ENCODE data around the gene FCRL2.

FCRL2 gene

DNA sequence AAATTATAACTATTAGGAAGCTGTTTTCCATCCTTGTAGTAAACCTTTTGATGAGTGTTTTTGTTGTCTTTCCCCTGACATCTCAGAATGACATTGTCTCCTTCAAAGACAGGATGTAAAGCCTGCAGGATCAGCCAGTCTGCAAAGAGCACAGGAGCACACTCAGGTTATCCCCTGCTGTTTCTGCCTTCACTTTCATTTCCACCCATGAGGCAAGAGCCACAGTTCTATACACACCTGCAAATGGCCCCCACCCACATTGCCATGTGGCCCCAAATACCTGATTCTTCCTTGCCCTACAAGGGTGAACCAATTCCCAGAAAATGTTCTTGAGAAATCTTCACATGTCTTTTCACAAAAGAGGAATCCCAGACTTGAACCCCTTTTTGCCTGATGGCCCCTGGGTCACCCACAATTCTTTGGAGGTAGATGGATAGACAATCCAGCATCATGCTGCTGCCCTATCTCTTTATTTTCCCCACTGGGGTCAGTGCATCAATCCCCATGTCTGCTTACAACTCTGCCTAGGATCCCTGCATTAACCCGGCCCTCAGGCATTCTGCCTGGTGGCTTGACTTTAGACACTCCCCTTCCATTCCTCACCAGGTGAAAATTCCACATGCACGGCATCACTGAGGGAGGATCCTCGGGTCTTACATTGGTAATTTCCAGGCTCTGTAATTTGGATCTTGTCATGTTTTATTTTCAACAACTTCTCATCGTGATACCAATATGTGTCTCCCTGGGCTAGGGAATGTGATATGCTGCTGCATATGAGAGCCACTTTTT, 79.0 kb downstream of the FCRL2 start:
- Histone ChIP-seq H3K27ac (peak overlapping the region in 5 of 21 experiments; percentile 31 to 81 (median 43)), H3K4me3 (no peak overlapping the region)

DNA sequence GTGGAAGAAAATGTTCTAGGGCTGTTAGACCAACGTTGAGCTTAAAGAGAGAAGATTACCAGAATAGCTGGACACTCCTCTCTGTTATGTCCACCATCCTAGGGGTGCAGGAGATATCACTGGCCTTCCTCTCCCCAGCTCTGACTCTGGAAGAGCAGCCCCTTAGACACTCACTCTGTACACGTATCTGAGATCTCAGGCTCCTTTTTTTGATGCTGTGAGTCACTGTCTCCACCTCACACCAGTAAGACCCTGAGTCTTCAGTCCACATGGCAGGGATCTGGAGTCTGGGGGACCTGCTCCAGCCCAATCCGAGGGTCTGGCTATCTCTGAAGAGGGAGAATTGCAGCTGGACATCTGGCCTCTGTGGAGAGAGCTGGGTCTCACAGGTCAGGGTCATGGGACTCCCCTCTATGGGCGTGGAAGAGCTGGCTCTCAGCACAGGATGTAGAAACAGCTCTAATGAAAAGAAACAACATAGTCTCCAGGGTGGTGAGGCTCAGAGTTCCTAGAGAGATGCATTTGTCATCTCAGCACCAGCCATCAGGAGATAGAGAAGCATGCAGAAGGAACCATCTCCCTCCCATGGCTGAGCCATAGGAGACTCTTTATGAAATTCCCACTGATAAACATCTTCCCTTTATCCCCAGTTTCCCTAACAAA, 79.8 kb downstream of the FCRL2 start:
- no peak overlapping the region for H3K4me3 ChIP-seq

More for the DNA sequence above, 79.8 kb downstream of the FCRL2 start:
- H3K27ac ChIP-seq = peak overlapping the region in 5 of 21 experiments; percentile 6 to 59 (median 31)

Data from skin epidermis (tissue), 12 donors.